GM18498 (cell line): ENCODE measurements around the gene DGCR2.
"Not testable (repeated sequence)": the region's sequence is repeated elsewhere in the genome, so short reads cannot be mapped to it uniquely, and the experiment has no call there.

Experiments
- ATAC-seq: cut with Tn5 transposase; IDR thresholded peaks from one replicate; pipeline ENCODE4 v1.9.1; 2021; ENCODE audit warnings: mild to moderate bottlenecking, moderate library complexity; ENCODE audit not compliant: unreplicated experiment

Gene DGCR2

GRCh38 chr22:19062139-19062942 is 59.9 kb downstream of the DGCR2 start:
- ATAC-seq: no peak

DNA sequence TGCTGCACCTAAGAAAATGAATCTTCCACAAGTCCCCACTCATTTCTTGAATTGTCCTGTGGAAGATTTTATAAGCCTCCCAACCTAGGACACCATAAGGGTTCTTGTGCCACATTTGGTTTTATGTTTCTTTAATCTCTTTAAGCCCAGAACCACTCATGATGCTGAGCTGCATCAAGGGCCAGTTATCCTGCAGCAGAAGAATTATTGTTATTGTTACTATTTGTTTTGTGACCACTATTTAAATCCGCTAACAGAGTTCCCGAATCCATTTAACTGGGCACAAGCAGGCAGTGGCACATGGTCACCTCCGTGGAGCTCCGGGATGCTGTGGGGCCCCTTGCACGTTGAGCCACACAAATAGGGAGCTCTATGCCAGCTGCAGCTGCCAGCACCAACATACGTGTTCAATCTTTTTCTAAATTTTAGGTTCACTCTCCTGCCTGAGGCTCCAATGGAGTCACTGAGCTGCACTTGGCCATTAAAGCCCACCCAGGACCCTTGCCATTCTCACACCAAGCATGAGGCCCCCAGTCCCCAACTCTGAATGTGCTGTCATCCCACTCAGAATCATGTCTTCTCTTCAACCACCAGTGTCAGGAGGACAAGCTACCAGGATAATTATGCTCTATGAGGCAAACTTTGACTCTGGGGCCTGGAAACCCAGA is 60.6 kb downstream of the DGCR2 start:
- ATAC-seq: no peak

DNA sequence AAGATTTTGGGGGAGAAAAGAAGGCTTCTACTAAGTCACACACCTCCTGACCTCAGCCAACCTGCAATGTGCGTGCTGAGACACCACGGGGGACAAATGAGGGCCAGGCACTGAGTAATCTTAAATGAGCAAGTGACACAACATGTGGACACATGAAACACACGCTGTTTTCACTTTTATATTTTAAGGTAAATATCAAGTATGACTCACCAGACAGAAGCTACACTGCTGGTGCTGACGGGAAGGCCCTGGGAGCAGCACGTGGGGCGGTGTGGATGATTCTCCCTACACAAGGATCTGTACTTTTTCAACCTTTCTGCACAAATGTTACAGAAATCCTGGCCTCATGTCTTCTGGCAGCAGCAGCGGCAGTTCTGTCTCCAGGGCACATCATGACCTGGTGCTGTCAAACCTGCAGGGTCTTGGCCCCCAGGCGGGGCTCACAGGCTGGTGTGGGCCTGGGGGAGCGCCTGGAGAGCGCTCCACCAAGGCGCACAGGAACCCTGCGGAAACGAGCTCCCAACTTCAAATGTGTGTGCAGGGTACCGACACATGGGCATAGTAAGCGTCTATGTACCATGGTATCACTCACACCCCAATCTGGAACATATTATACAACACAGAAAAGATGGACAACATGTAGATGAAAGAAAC is 61.7 kb downstream of the DGCR2 start:
- no peak for ATAC-seq

- no peak for ATAC-seq
These were observed 62.5 kb downstream of the DGCR2 start for GRCh38 chr22:19059481-19060278.

DNA sequence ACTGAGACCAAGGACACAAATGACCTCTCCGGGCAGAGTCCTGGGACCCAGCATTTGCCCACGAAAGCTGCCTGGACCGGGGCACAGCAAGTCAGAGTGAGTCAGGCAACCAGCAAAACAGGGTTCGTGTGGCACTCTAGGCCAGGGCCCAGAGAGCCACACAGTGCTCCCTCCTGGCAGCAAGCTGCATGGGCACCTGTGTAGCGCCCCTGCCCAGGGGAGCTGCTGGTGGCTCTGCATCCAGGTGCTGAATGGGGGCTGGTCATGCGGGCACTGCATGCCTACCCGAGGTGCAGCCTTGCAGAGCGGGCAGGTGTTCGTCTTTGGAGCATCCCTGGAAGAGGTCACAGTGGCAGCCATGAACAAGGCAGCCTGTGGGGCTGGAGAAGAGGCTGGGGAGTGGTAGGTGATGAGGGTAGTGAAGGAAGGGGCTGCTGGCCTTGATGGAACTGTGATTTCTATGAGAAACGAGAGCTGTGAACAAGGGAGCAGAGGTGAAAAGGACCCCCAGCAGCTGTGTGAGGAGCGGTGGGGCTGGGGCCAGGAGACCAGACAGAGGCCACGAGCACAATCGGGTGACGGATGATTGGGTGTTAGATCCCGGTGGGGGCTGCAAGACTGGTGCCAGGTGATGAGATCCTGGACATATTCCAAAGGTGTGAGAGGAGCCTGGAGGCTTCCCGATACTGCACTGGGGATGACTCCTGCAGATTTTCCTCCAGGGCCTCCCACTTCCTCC is 63.3 kb downstream of the DGCR2 start:
- ATAC-seq: no peak

GRCh38 chr22:19057999-19058491 is 64.2 kb downstream of the DGCR2 start:
- no peak for ATAC-seq

- no peak for ATAC-seq
These were observed 64.7 kb downstream of the DGCR2 start for GRCh38 chr22:19057539-19057938.

GRCh38 chr22:19056951-19057401 is 65.2 kb downstream of the DGCR2 start:
- ATAC-seq: no peak

- no peak for ATAC-seq
These were observed 66.4 kb downstream of the DGCR2 start for GRCh38 chr22:19055801-19056200.

- no peak for ATAC-seq
These were observed 69.2 kb downstream of the DGCR2 start for GRCh38 chr22:19052941-19053541.

GRCh38 chr22:19051381-19052072 is 70.7 kb downstream of the DGCR2 start:
- ATAC-seq: no peak

- not testable (repeated sequence) for ATAC-seq
These were observed 71.4 kb downstream of the DGCR2 start for GRCh38 chr22:19050847-19051246.

- no peak for ATAC-seq
These were observed 72.1 kb downstream of the DGCR2 start for GRCh38 chr22:19050117-19050516.

DNA sequence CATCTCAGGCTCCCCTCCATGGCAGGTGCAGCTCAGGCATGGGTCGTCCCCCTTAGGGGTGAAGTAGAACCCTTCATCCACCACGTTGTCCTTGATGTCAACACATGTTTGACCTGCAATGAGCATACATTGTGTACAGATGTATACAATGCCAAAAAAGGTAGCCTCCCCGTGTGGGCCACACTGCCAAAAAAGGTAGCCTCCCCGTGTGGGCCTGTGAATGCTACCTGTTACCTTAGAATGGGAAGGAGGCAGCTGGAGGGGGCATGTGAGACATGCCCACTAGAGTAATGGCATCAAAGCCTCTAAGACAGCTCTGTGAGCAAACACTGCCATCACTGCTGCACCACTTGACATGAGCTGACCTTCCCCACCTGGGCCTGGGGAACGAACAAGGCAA is 73.7 kb downstream of the DGCR2 start:
- no peak for ATAC-seq

- ATAC-seq: no peak
These were observed 74.2 kb downstream of the DGCR2 start for GRCh38 chr22:19047993-19048392.

DNA sequence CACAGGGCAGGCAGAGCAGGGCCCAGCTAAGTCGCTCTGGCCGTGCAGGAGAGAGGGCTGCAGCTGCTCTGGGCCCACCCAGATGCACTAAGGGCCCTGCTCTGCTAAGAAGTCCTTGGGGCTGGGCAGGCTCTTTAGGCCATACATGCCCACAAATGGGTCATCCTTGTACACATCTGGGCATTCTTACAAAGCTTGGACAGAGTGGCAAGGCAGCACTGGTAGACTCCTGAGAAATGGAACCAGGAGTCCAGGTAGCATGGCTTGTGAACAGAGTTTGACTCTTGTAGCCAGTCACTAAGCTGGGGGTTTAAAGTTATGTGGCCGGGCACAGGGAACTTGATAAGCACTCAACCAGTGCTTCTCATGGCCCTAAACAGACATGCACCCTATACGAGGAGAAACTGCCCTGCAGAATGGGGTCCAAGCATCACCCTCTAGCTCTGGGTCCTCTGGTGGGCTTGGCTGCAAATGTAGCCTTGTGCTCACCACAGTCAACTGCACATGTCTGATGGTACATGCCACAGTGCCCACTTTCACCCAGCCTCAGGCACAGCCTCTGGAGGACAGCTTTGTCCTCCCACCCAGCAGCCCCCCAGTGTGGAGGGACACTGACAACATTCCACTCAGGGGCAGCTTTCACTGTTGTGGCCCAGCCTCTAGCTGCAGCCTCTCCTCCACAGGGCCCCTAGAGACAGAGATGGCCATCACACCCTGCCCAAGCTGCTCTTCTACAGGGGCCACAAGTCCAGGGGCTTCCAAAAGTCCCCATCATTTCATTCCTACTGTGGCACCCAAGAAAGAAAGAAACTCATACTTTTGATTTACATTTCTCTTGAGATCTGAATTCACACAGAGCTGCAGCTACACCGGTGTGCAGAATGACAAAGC is 75.2 kb downstream of the DGCR2 start:
- ATAC-seq: no peak

GRCh38 chr22:19046287-19046686 is 75.9 kb downstream of the DGCR2 start:
- no peak for ATAC-seq

DNA sequence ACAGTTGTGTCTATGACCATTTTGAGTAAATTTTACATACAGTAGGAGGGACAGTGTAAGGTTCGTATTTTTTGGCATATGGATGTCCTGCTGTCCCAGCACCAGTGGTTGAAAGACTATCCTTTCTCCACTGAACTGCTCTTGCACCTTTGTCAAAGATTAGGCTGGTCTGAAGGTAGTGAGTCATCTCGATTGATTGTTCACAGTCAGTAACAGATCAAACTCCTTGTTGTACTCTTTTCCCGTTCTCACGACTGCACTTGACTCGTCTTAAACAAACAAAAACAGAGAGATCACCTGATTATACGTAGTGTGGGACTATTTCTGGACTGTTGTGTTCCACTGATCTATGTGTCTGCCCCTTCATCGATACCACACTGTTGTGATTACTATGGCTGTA is 77.1 kb downstream of the DGCR2 start:
- no peak for ATAC-seq
